Fibroblast of pulmonary artery (primary cell): Measurements from ENCODE around the gene GLIS1.

Experiments
- DNase-seq: peaks from one replicate; pipeline ENCODE4 v3.0.0-alpha.2; 2010; ENCODE audit warnings: low read depth
- H3K4me3 ChIP-seq: replicated peaks from 2 replicates; pipeline ENCODE4 v1.5.1; 2011; ENCODE audit warnings: low read depth, mild to moderate bottlenecking, control low read depth, low read length, moderate library complexity
- TF ChIP-seq, protein P1 (sequence below): IDR thresholded peaks from 2 replicates; pipeline ENCODE4 v1.5.1; 2011; ENCODE audit warnings: mild to moderate bottlenecking, control low read depth, low read length, inconsistent platforms; ENCODE audit errors: missing control alignments

The GLIS1 gene

DNA sequence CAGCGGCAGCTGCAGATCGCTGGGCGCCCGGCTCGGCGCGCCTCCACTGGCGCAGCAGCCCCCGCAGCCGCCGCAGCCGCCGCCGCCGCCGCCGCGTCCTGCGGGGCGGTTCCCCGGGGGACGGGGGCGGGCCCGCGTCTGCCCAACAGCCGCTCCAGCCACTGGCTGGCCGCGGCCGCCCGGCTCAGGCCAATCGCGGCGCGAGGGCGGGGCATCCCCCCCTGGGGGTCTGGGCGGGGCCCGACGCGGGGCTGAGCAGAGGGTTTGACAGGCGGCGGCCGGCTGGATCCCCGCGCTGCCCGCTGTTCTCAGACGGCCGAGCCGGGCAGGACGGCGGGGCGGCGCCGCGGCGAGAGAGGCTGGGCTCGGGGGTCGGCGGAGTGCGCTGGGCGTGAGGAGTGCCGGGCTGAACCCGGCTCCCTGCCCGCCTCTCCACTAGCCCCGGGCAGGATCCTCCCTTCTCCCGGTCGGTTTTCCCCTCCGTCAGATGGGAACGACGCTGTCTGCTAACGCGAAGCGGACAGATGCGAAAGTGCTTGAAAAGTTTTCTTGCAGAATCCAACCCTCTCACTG, at the start of gene GLIS1:
TSS of gene GLIS1 (minus strand) at position 56 of the 573 bp plus-strand sequence. CDS start 1,100 bp downstream, outside the sequence.
- peak; percentile 82 for DNase-seq
- TF ChIP-seq, protein P1, sequence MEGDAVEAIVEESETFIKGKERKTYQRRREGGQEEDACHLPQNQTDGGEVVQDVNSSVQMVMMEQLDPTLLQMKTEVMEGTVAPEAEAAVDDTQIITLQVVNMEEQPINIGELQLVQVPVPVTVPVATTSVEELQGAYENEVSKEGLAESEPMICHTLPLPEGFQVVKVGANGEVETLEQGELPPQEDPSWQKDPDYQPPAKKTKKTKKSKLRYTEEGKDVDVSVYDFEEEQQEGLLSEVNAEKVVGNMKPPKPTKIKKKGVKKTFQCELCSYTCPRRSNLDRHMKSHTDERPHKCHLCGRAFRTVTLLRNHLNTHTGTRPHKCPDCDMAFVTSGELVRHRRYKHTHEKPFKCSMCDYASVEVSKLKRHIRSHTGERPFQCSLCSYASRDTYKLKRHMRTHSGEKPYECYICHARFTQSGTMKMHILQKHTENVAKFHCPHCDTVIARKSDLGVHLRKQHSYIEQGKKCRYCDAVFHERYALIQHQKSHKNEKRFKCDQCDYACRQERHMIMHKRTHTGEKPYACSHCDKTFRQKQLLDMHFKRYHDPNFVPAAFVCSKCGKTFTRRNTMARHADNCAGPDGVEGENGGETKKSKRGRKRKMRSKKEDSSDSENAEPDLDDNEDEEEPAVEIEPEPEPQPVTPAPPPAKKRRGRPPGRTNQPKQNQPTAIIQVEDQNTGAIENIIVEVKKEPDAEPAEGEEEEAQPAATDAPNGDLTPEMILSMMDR, result no peak
- H3K4me3 ChIP-seq, result peak within 1 kb of the TSS; percentile 61

DNA sequence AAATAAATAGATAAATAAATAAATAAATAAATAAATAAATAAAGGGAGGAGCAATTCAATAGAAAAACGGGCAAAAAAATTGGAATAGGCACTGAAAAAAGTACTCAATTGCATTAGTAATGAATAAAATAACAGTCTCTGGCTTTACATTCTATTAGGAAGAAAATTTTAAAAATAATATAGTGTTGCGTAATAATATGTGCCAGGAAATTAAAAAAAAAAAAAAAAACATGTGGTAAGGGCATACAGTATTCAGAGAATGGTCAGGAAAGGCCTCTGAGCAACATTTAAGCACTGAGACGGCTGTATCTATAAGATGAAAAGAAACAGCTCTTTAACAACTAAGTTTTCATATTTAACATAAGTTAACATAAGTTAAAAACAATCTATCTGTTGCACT, 48.7 kb upstream of the GLIS1 start:
- H3K4me3 ChIP-seq, result no peak overlapping the region
- TF ChIP-seq, protein P1, result no peak
- DNase-seq, result peak; percentile 11

DNA sequence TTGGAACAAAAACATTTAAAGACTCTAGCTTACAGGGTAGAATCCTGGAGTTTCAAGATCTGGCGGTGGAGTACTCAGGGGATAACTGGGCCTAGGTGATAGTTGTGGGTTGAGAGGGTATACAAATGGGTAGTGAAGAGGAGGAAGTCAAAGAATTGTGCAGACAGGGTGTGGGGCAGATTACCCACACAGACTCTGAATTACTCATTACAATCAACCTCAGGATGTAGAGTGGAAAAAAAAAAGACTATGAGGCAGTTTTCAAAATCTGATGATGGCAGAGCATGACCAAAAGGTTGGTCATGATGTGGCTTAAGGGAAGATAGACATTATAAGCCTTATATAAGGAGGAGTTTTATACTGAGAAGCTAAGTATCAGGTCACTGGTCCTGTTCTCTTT, 44.1 kb upstream of the GLIS1 start:
- no peak overlapping the region for H3K4me3 ChIP-seq
- TF ChIP-seq, protein P1, result no peak
- DNase-seq, result no peak

DNA sequence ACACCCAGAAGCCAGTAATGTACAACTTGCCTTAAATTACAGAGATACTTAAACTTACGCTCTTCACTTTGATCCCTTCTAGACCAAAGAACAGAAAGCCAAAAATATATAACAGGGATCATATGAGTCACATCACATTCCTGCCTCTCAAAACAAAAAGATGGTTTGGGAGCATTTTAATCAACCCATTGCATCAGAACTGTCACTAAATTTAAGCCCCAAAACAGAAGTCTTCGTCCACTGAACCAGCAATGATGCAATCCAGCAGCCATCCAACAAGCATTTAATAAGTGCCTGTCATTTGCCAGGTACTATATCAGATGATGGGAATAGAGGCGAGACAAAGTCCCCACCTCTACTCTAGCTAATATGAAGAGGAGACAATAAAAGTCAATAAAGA, 42.7 kb upstream of the GLIS1 start:
- H3K4me3 ChIP-seq, result no peak overlapping the region
- TF ChIP-seq, protein P1, result no peak
- DNase-seq, result peak; percentile 40

DNA sequence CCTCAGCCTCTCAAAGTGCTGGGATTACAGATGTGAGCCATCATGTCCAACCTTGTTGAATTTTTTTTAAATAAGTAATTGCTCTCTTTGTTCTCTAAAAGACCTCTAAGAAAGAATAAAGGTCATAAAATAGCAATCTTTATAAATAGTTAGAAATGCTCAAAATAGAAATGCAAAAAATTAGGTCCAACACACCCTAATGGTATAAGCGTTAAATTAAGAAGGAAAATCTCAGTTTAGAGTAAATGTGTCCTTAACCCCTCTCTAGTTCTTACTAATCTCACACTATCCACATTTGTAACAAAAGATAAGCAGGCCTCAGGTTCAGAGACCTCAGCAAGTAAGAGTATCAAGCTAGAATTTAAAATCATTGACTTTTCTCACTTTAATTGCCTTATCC, 38.3 kb upstream of the GLIS1 start:
- DNase-seq, result no peak
- H3K4me3 ChIP-seq, result no peak overlapping the region
- TF ChIP-seq, protein P1, result no peak

DNA sequence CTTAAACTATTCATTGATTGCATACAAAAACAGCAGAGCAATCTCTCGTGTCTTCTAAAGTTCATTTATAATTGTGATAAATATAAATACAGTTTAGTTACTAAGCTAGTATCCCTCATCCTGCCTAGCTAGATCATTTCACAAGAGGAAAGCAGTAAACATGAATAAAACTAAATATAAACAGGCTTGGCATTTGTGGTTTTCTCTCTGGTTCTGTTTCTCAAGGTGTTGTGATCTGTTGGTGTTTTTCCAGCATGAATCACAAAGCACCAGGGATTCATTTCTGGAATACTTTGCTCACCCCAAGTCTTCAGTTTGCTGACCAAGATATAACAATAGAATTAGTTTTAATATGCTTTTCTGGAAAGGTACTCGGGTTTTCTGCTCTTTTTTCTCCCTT, 32.7 kb upstream of the GLIS1 start:
- DNase-seq, result peak; percentile 57
- TF ChIP-seq, protein P1, result no peak
- H3K4me3 ChIP-seq, result no peak overlapping the region

DNA sequence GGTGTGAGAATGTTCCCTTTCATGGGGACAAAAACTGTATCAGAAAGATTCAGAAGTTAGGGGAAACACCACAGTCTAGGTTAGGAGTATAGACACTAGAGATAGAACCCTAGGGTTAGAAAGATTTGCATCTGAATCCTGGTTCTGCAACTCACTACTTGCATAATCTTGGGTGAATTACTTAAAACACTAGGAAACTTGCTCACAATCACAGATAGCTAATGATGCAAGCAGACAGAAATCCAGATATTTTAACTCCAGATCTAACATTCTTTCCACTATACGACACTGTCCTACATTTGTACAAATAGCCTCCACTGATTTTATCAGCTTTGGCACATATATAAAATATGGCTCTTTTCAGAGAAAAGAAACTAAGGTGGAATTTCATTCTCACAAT, 30.8 kb upstream of the GLIS1 start:
- TF ChIP-seq, protein P1, result no peak
- H3K4me3 ChIP-seq, result no peak overlapping the region
- peak; percentile 33 for DNase-seq
